GM18498 (cell line): ENCODE data around the gene OMD.

Experiments used
- ATAC-seq: cut with Tn5 transposase; IDR thresholded peaks from one replicate; pipeline ENCODE4 v1.9.1; 2021; ENCODE audit warnings: mild to moderate bottlenecking, moderate library complexity; ENCODE audit not compliant: unreplicated experiment

OMD gene

DNA sequence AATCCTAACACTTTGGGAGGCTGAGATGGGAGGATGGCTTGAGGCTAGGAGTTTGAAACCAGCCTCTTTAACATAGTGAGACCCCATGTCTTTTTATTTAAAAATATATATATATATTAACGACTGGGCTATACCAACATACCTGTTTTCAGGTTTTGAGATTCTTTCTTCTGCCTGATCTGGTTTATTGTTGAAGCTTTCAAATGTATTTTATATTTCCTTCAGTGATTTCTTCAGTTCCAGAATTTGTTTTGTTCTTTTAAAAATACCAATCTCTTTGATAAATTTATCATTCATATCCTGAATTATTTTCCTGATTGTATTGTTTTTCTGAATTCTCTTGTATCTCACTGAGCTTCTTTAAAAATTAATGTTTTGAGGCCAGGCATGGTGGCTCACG, 51.1 kb downstream of the OMD start:
- no peak for ATAC-seq

DNA sequence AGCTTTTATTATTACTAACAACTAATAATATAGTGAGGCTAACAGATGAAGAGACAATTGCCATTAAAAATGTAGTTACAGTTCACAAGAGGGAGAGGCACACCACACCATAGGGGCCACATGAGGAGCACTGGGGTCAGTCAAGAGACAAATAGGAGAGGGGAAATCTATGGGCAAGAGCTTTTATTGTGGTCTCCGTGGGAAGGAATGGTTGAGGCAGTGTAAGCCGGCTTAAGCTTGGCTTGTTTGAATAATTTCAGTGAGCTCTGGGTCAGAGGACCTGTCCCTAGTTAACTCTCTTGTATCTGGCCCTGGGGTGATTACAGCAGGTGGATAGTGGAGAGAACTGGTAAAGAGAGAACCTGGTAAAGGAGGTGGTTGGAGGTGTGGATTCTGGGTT, 55.2 kb downstream of the OMD start:
- no peak for ATAC-seq
